Upper lobe of left lung (tissue), 4 donors: ENCODE data around the gene RGS12.

Experiments used
- POLR2A ChIP-seq, 4 donors: fragments of 450-650 bp; IDR thresholded peaks; one replicate each; pipeline ENCODE4 v1.5.1; 2016 to 2017; ENCODE audit warnings: antibody characterized with exemption in 4 of 4, mild to moderate bottlenecking in 2 of 4
- POLR2AphosphoS5 ChIP-seq, 2 donors: sonication (generic); formaldehyde crosslinking; IDR thresholded peaks; one replicate each; pipeline ENCODE4 v1.5.1; 2017; ENCODE audit warnings: antibody characterized with exemption in 2 of 2
- TF ChIP-seq, protein P1 (sequence below), 6 experiments: fragments of 450-650 bp in 4 of 6; fragments of 200-600 bp in 2 of 6; sonication (generic) in 2 of 6; IDR thresholded peaks; one replicate each; pipeline ENCODE4 v1.5.1; 2016 to 2019; ENCODE audit warnings: antibody characterized with exemption in 6 of 6

DNA sequence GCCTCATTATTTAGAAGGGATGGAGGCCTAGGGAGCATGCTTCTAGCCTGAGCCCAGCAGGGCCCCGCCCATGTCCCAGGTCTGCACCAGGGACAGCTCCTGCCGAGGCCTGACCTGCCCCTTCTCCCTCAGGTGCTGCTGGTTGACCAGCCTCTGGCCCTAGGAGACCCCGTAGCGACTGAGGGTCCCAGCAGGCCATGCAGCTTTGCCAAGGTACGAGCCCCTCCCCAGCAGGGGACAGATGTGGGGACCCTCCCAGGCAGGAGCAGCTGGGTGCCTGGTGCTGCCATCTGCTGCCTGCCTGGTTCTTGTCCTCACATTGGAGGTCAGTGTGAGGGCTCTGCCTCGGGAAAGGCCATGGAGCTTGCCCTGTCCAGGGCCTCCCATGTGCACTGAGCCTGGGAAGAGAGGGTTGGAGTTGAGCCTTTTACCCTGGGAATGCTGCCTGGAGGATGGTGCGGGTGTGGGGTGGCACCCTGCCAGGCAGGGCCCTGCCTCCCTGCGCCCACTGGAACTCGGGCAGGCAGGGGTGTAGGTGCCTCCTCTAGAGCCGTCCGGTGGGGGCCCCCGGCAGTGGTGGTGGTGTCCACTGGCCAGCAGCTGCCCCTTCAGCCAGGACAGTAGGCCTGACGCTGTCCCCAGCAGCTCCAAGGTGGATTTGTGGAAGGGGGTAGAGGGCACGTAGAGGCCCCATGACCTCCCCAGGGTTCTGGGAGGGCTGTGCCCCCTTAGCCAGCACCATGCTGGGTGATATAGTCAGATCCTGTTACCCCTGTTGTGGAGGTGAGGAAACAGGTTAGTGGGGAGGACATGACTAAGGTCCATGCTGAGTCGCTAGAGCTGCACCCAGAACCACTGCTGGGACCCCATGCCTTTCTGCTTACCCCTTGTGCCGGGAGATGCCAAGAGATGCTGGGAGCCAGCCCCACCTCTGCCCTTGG is 46.1 kb upstream of the RGS12 start:
- no peak for TF ChIP-seq POLR2A (IDR thresholded peaks at IDR 0.05)
- TF ChIP-seq, protein P1, sequence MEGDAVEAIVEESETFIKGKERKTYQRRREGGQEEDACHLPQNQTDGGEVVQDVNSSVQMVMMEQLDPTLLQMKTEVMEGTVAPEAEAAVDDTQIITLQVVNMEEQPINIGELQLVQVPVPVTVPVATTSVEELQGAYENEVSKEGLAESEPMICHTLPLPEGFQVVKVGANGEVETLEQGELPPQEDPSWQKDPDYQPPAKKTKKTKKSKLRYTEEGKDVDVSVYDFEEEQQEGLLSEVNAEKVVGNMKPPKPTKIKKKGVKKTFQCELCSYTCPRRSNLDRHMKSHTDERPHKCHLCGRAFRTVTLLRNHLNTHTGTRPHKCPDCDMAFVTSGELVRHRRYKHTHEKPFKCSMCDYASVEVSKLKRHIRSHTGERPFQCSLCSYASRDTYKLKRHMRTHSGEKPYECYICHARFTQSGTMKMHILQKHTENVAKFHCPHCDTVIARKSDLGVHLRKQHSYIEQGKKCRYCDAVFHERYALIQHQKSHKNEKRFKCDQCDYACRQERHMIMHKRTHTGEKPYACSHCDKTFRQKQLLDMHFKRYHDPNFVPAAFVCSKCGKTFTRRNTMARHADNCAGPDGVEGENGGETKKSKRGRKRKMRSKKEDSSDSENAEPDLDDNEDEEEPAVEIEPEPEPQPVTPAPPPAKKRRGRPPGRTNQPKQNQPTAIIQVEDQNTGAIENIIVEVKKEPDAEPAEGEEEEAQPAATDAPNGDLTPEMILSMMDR (IDR thresholded peaks at IDR 0.05): no peak
- TF ChIP-seq POLR2AphosphoS5 (IDR thresholded peaks at IDR 0.05): no peak
